CD4-positive, alpha-beta T cell treated with Interleukin-12 subunit alpha and Interleukin-12 subunit beta, for 1 hour (primary cell): ENCODE results near the gene ZSWIM6.
A peak's percentile ranks its signal among the peaks of the same experiment; 100 is the strongest.
"Not testable (repeated sequence)": the region's sequence is repeated elsewhere in the genome, so short reads cannot be mapped to it uniquely, and the experiment has no call there.

Experiments
- DNase-seq: peaks from one replicate; pipeline ENCODE4 v3.0.0-alpha.2; 2020

ZSWIM6 gene

DNA sequence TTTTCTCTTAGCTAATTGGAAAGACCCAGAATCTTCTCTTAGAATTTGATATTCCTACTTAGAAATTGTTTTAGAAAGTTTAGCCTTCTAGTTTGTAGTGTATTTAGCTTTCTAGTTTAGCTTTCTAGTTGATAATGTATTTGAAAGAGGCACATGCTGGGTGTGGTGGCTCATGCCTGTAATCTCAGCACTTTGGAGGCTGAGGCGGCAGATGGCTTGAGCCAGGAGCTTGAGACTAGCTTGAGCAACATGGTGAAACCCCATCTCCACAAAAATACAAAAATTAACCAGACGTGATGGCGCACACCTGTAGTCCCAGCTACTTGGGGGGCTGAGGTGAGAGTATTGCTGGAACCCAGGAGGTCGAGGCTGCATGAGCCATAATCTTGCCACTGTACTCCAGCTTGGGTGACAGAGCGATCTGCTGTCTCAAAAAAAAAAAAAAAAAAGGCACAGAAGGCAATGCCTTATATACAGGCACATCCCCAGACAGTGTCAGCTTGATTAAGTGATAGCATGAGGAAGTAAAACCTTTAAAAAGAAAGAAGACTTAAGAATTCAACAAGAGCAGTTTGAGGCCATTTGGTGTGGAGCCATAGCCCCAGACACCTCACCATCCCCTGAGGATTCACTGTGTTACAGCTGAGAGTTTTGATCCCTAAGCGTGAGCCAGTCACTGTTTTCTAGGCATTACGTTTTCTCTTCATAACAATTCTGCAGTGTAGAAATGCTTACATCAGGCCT is 34.6 kb downstream of the ZSWIM6 start:
- no peak for DNase-seq

DNA sequence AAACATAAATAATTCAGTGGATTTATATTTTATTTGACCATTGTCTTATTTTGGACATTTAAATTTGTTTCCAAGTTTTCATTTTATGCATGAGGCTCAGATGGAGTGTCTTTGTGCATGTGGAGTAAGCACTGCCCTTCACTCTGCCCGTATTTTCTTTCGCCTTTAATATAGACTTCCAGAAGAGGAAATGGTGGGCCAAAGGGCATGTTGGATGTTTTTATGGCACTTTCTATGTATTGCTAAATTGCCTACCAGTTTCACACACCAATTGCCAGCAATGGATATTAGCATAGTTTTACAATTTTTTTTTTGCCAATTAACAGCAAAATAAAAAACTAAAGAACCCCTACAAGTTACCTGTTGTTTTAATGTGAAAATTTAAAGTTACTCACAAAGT is 38.4 kb downstream of the ZSWIM6 start:
- no peak for DNase-seq

DNA sequence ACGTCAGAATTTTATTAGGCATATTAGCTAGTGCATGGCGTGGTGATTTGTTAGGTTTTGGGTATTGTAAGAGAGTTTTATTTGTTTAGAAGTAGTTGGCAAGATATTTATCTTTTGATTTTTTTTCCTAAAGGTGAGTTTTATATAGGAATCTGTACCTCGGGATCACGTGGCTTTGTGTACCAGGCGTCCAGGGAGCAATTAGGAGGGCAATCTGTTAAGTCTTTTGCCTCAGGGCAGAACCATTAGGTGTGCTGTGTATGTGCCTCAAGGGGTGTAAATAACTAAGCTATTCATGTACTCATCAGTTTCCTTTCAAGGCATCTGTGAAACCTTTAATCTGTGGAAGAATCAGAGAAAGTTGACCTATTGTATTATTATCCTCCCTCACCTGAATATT is 39.4 kb downstream of the ZSWIM6 start:
- DNase-seq, result no peak

DNA sequence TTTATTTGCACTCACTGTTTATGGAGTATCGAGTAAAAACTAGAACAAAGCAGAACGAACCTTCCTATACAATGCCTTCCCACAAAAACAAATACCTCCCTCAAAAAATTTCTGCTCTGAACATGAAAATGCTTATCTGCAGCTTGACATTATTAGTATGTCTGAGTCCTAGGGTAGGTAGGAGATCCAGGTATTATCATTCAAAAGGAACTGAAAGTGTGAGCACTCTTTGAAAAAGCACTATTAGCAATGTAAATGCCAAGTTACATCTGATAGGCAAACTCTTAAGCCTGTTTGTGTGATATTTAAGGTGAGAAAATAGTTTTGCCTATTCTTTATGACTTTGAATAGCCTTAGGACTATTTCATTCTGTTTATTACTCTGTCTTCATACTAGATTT is 47.6 kb downstream of the ZSWIM6 start:
- no peak for DNase-seq

DNA sequence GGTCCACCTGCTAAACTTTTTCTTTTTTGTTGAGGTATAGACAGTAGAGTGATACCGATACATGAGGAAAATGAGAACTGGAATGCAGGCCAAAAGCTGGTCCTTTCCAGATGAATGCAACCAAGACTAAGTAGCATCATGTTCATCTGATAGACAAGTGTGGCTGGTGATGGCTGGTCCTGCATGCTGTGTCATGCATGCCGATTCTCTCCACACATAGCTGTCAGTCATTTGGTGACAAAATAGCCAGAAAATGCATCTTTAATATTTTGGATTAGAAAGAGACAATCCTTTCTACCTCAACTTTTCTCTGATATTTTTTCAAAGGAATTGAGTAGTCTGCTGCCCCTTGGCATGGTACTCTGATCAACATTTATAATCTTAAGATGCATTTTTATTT is 49.9 kb downstream of the ZSWIM6 start:
- DNase-seq, result no peak

DNA sequence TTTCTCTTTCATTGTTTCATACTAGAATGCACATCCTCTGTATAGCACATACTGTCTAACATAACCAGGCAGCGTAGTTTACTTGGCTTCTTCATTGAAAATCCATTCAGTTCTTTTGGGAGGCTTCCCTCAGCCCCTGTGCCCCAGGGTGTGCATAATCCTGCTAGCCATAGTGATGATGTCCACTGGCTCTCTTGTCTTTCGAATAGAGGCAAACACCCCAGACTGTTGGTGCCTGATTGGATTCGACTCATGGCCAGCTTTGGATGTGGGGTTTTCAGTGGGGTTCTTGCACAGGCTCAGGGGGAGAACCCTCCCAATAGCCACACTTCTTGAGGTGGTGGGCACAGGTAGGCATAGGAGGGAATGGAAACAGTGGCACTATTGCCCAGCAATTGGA is 53.6 kb downstream of the ZSWIM6 start:
- no peak for DNase-seq

DNA sequence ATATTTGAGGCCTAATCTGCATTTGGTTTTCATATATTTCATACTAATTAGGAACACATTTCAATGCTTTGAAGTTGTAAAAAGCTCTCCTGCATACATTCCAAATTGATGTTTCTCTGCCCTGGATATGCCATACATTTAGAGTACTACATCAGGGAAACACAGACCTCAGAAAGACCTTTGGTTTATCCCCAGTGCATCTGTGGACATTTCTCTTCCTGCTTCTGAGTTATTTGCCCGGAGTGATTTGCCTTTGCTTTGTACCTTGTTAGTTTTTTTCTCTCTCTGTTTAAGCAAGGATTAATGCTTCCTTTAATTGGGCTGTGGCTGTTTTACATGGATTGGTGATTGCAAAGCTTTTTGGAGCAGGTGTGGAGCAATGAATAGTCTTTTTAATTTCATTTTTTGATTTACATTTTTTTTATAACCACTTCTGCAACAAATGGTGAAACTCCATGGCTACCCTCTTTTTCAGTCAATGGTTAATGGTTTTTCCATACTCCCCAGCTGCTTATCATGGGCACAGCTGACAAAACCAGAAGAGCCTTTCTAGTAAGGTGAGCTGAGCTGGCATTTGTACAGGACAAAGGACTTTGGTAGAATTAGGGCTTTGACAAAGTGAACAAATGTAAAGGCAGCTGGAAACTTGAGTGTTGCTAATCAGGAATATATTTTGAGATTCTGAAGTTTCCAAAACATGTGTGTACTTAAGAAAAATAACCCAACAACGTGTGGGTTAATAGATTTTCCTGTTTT is 54.2 kb downstream of the ZSWIM6 start:
- no peak for DNase-seq

DNA sequence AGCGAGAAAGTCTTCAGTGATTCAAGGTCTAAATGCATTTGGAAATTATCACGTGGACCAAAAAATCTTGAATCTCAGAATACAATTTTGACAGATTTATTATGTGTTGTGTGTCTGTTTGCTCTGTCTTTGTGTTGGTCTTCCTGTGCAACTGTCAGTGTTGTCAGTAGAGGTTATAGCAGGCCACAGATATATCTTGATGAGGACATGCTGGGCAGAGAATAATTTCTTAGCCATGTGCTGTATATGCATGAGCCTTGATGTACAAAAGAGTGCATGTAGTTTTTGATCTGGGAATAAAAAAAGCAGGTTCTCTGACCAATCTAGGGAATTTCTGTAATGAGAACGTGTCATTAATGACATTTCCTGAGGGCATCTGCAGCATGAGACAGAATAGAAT is 57.6 kb downstream of the ZSWIM6 start:
- no peak for DNase-seq

DNA sequence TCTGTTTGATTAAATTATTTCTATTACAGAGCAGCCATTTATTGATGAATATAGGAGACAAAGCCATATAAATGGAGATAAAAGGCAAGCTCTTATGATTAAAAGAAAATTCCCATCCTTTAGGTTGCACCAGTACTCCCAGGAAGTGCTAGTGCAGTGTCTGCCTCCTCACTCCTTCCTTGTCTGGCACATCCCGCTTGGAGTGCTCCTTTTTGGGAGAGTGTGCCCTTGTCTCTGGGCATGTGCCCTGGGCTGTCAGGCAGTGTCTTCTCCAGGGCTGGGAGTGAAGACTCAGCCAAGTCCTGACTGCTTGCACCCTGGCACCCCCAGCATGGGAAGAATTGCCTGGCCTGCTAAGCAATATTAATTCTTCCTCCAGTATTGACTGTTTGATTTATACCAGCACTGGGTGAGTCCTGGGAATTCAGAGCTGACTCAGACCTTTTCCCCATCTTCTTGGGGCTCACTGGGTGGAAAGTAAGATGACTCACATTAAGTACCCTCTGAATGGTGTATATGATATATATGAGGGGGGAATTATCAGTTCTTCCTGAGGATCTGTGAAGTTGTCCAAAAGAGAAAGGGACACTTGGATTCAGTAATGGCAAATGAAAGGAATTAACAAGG is 62.1 kb downstream of the ZSWIM6 start:
- no peak for DNase-seq

DNA sequence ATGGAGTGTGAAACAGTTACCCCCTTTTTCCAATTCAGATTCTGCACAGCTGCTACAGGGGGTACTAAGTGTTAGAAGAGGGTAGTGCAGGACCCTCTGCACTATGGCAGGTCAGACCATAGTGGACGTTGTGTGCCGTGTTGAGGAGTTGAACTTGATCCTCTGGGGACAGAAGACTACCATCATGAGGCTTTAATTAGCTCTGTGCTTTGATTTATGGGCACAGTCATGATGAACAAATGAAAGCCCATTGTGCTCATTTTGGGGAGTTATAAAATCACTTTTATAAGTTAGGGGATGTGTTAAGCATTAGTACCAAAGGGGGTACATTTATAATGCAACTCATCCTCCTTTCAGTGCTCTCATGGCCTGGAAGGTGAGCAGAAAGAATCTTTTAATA is 62.7 kb downstream of the ZSWIM6 start:
- DNase-seq, result no peak

DNA sequence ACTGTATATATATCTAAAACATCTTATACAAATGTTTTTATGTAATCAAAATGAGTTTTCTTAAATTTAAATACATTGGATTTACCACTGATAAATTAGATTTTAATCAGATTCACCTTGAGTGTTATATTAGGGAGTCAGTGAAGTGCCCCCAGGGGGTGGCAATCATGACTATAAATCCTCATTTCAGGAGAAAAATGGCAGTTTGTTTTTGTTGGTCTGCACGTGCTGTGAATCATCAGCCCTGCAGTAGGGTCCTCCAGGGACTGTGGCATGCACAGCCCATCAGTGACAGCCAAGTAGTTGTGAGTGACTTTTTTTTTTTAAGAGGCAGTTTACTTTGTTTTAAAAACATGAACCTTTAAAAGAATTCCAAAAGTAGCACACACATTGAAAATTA is 65.2 kb downstream of the ZSWIM6 start:
- no peak for DNase-seq

DNA sequence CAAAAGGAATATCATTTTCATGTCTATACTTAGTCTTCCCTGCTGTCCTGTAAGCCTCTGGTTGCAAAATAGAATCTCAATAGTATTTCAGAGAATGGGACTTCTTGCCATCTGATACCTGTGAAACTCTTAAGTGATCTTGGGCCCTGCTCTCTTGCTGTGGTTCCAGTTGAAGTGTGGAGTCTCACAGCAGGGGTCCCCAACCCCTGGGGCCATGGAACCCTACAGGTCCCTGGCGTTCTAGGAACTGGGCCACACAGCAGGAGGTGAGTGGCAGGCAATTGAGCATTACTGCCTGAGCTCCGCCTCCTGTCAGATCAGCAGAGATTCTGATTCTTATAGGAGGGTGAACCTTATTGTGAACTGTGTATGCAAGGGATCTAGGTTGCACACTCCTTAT is 65.9 kb downstream of the ZSWIM6 start:
- no peak for DNase-seq

DNA sequence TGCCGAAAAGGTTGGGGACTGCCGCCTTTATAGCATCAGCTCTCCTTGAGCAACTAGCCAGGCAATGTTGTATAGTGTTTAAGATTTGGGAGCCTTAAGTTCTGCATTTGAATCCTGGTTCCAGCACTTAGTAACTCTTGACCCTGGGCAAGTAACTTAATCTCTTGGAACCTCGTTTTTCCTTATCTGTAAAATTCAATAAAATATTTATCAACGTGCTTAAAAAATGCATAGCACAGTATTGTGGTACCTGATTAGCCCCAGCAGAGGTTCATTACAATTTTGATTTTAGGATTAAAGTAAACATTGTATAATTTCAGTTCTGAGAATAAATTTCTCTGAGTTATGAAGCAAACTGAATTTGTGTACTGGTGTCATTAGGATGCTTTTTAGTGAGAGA is 66.4 kb downstream of the ZSWIM6 start:
- no peak for DNase-seq

DNA sequence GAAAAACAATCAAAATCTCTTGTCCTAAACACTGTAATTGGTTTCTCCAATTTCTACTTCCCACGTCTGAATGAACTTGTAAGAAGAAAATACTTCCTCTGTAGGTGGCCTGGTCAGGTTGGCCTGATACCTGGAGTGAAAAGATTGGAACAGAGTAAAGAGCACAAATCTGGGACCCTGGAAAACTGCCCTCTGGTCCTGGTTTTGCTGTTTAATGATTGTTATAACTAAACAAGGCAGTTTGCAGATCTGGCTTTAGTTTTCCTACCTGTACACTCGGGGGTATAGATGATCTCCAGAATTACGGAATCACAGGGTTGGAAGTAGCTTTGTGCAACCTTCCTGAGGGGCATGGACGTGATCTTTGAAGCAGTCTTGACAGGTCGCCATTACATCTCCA is 67.6 kb downstream of the ZSWIM6 start:
- no peak for DNase-seq

DNA sequence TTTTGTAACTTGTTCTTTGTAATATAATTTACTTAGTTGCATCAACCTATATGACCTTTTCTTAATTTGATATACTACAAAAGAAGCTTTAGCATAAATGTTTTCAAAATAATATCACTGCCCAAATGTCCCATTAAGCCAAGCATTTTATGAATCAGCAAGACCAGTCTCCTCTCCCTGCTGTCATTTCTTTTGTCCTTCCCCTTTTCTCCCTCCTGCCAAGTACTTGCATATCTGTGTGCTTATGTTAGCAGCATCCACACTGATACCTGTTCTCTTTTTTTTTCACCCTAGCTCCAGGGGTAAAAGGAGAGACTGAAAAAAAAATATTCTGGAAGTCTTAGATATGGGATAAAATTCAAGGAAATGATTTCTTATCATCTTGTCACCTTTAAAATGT is 69.7 kb downstream of the ZSWIM6 start:
- no peak for DNase-seq

DNA sequence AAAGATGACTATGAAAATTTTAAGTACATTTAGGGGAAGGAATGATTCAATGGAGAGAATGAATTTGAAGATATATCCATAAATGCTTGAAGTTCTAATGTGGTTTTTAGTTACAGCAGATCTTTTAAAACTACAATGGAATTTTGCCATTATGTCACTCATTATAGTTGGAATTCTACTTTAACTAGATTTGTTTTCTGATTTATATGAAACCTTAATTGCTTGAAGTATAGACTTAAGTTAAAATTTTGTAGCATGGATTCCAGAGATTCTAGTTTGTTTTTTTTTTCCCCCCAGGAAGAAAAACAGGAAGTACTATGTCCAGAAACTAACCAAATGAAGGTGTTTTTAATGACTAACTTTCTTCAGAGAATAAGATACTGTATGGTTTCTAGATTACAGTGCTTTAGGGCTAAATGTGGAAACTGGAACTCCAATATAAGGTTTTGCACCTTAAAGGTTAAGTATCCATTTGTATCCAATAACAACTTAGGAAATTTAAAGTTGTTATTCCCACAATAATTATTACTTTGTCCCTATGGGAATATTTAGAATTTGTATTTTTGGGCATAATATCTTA is 70.3 kb downstream of the ZSWIM6 start:
- no peak for DNase-seq

DNA sequence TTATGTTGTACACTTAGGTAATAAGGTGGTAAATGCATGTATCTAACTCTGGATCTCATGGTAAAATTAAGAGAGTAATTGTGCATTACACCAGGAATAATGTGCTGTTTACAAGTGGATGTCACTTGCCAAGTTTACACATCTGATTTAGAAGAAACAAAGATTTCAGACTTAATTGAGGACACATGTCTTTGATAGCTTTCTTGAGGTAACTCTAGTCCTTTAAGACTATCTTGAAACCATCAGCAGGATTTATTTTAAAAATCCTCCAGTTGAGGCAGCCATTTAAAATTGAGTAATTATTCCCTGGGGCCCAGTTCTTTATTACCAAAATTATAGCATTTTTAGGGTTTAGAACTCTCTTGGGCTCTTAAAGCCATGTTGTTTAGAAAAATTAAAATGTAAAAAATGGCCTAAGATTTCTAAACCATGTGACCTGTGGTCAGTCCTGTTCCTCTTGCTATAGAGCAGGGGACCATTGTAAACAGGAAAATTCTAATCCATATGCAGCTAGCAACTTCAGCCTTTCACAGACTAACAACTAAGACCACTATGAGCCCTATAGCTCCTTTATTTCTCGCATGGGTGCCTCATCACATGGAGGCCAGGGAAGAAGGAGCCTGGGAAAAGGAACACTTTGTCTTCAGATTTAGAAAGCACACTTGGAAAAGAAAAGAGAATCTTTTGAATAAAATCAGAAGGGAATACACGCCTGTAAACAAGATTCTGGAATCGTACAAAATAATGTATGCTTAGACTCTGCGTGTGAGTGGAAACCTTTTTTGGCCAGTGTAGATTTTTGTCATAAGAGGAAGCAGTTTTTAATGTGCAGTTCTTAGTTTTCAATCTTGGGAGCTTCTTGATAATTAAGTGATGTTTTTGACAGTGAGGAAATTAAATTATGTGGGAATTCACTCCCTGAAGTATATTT is 71.2 kb downstream of the ZSWIM6 start:
- DNase-seq, result no peak

DNA sequence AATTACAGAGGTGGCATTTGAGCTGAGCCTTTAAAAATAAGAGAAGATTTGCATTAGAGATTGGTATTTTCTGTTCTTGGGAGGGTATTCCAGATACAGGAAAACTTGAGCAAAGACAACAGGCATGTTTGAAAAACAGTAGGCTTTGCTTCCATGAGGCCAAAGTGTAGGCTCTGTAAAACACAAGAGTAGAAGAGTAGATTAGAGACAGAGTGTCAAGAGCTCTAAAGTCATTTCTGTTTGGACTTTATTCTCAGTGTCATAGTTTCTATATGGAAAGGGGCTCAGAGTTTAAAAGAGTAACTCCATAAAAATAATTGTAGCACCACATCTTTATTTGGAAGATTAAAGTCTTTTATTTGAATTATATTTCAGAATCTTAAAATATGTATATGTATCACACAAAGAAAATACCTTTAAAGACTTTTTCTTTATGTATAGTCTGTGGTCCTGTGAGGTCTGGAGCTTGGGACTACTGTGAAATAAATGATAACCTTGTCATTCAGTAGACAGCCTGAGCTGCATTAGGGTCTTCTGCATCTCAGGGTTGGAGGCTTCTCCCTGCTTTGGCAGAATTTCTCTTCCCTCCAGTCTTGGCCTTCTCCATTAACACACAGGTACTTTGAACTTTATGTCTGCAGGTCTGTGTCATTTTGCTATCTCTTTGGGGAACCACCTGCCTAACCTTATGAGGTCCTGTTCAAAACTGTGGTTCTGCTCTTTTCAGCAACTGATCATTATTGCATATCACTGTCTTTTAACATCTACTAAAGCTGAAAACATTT is 73.6 kb downstream of the ZSWIM6 start:
- peak; percentile 9 for DNase-seq

DNA sequence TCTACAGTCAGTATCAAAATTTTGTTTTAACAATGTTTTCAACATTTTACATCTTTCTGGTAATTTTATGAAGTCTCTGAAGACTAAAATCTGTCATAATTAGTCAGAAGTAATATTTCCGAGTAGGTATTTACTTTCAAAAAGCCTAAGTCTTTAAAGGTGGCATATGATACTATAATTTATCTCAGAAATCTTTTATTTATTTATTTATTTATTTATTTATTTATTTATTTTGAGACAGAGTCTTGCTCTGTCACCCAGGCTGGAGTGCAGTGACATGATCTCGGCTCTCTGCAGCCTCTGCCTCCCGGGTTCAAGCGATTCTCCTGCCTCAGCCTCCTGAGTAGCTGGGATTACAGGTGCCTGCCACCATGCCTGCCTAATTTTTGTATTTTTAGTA is 74.4 kb downstream of the ZSWIM6 start:
- not testable (repeated sequence) for DNase-seq

DNA sequence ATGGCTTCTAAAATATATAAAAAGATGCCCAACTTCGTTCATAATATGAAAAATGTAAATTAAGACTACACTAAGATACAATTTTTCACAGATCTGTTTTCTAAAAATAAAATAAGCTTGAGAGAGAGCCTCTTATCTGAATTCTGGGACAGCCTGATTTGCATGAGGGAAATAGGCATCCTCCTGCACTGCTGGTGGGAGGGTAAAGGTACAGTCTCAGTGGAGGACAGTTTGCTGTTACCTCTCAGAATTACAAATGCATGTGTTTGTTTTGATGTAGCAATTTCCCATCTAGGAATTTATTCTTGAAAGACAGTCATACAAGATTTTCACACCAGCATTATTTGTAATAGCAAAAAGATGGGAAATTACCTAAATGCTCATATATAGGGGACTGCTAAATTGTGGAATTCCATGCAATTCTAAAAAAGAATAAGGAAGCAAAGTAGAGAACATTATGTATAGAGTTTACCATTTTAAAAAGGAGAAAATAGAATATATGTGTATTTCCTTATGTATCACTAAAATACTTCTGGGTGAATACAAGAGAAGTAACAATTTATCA is 75.7 kb downstream of the ZSWIM6 start:
- no peak for DNase-seq

DNA sequence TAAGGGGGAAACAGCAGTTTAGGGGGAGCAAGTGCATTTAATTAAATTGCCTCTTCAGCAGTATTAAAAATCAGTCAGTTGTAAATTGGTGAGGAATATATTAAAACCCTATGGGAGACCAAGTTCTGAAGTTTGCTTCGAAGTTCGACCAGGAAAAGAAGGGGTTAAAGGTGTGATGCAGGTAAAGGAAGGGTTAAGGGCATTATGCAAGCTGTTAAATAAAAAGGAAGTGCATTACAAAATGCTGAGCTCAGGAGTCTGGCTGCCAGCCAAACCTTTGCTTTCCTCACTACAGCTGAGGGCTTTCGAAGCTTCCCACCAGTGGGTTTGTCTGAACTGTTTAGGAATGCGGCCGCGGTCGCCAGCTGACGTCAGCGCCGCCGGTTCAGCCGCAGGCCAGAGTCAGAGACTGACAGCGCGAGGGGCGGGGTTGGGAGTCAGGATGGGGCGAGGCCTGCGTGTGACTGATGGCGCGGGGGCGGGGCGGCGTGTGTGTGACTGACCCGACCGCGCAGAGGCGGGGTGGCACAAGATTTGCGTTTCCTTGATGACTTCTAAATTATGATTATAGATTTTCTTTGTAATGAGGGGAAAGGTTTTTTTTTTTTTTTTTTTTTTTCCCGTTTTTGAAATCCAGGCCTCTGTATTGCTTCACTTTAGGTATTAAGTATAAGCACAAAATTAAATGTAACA is 76.6 kb downstream of the ZSWIM6 start:
- peak; percentile 97 for DNase-seq
